ENCODE results near the gene KLHL26. TPM values are rescaled to one million over a fixed set of nuclear protein-coding genes. Genes with fewer than 3 reads are reported as not detected.
A peak's percentile ranks its signal among the peaks of the same experiment; 100 is the strongest.

The KLHL26 gene
- total and polyA plus RNA-seq, 2 of the 4 experiments (the other 2 are of a cell fraction), result 2.2 to 4.7 TPM

GRCh38 chr19:18659281-18660050 is 22.6 kb downstream of the KLHL26 start:
- Histone ChIP-seq H3K23ac (ENCODE audit: low read depth, low read length) (peak overlapping the region; percentile 69), H2BK120ac (ENCODE audit: low read depth, low read length) (peak overlapping the region; percentile 86), H3K14ac (replicated peaks; ENCODE audit: low read depth, low read length) (peak overlapping the region; percentile 37; the same call in 1 of the 2 replicates), H2AK9ac (replicated peaks; ENCODE audit: low read depth, low read length, poor library complexity) (peak overlapping the region; percentile 93), H3K4me3 (ENCODE audit: insufficient read depth, low read depth, low read length) (no peak overlapping the region), H4K8ac (ENCODE audit: low read depth in 2 of 2, low read length in 2 of 2) (peak overlapping the region; percentile 93 to 96; a peak in 3 of 4 replicates), H3K4ac (ENCODE audit: low read depth, low read length) (peak overlapping the region; percentile 90), H3K56ac (ENCODE audit: extremely low read depth, insufficient read depth, low read length) (peak overlapping the region; percentile 64), H2BK15ac (ENCODE audit: low read depth, low read length) (peak overlapping the region; percentile 86; the same call in 2 of the 3 replicates), H3K4me2 (ENCODE audit: low read depth, low read length) (no peak overlapping the region), H4K5ac (ENCODE audit: low read depth, low read length) (peak overlapping the region; percentile 47; the same call in 1 of the 2 replicates), H3K27me3 (ENCODE audit: control insufficient read depth, insufficient read depth, low read length) (no peaks in the 10 kb centered on the region), H2BK5ac (ENCODE audit: low read depth, low read length, poor library complexity, severe bottlenecking) (peak overlapping the region; percentile 77), H3K27ac (ENCODE audit: insufficient read depth, low read length) (peak overlapping the region; percentile 36; the same call in 1 of the 2 replicates), H3K9ac (ENCODE audit: low read depth, low read length) (no peak overlapping the region), H4K20me1 (ENCODE audit: insufficient read depth, low read length) (peaks cover 5% of the 10 kb centered on the region), H4K91ac (ENCODE audit: insufficient read depth, low read depth, low read length) (peak overlapping the region; percentile 98), H3K9me1 (ENCODE audit: insufficient read depth, low read length) (peaks cover 25% of the 10 kb centered on the region), H3K4me1 (ENCODE audit: control insufficient read depth, insufficient read depth, low read length) (peaks cover 41% of the 10 kb centered on the region), H3K79me1 (ENCODE audit: low read depth in 1 of 2, low read length in 2 of 2) (peaks cover 27 to 66% of the 10 kb centered on the region in 2 experiments), H3K18ac (ENCODE audit: low read depth, low read length) (peak overlapping the region; percentile 21; the same call in 1 of the 2 replicates), H2BK20ac (ENCODE audit: low read depth, low read length) (peak overlapping the region; percentile 72), H3K36me3 (ENCODE audit: control insufficient read depth, insufficient read depth, low read length) (0 out of 2 replicates have a peak, but pooled peaks cover 1% of the 10 kb centered on the region), H3K9me3 (ENCODE audit: control insufficient read depth, insufficient read depth, low read length) (no peaks in the 10 kb centered on the region), H2AFZ (replicated peaks; ENCODE audit: low read length, poor library complexity) (no peak overlapping the region), H2AK5ac (ENCODE audit: low read depth, low read length) (peak overlapping the region; percentile 94)
- ChIA-PET CTCF (no interaction called here), POLR2A (ENCODE audit: unreplicated experiment) (no interaction called here)
- TF ChIP-seq NFE2L2 (IDR thresholded peaks at IDR 0.05; ENCODE audit: low read depth, low read length) (no peak), USF2 (IDR thresholded peaks at IDR 0.05; ENCODE audit: low read depth, low read length) (no peak), CEBPB (IDR thresholded peaks at IDR 0.05; ENCODE audit: low read depth, low read length) (no peak), MAFK (IDR thresholded peaks at IDR 0.05; ENCODE audit: low read depth, low read length) (no peak), CTCF (conservative IDR thresholded peaks at IDR 0.05; ENCODE audit: low read depth, low read length) (no peak), MAZ (IDR thresholded peaks at IDR 0.05; ENCODE audit: borderline replicate concordance, low read depth, low read length) (no peak), ELK1 (IDR thresholded peaks at IDR 0.05; ENCODE audit: borderline replicate concordance, low read depth, low read length) (no peak), POLR2A (IDR thresholded peaks at IDR 0.05; ENCODE audit: low read depth, low read length) (no peak; the same call in 1 of the 2 replicates), FOS (IDR thresholded peaks at IDR 0.05; ENCODE audit: low read depth, low read length) (no peak), RAD21 (IDR thresholded peaks at IDR 0.05; ENCODE audit: low read length) (no peak), RCOR1 (IDR thresholded peaks at IDR 0.05; ENCODE audit: insufficient replicate concordance, low read length) (no peak), RFX5 (IDR thresholded peaks at IDR 0.05; ENCODE audit: low read depth, low read length) (no peak)
- intact Hi-C loops (cut with micrococcal nuclease) (no loop called here), in situ Hi-C loops (cut with MboI; ENCODE audit: low sequenced_read_pairs) (no loop called here), dilution Hi-C loops (cut with HindIII; ENCODE audit: low sequenced_read_pairs, unreplicated experiment) (no loop called here)
- DNase-seq, result no peak
- WGBS, 2 experiments (ENCODE audit: extremely low coverage in 2 of 2, insufficient read length in 1 of 2), result 75% methylated on average over 5 of the region's 30 CpGs; no CpG with 5 or more reads in 1 of the 2 experiments
- BruUV-seq (replicated peaks), result no TSS peak
- no peak for ATAC-seq (ENCODE audit: low read depth)

All from IMR-90 (cell line).